IMR-90 (cell line): ENCODE results near the gene IQCE. TPM values are rescaled to one million over a fixed set of nuclear protein-coding genes. Genes with fewer than 3 reads are reported as not detected.

ENCODE experiments used
- ATAC-seq: fragments of 200-7000 bp; cut with Tn5 transposase; 2 replicates; pipeline ENCODE4 v1.9.1; 2020; ENCODE audit warnings: low read depth, mild to moderate bottlenecking, moderate library complexity
- BruUV-seq: library from RNA; stranded (reverse); fragments of 400-500 nt; replicated peaks from 2 replicates; lab custom pipeline; 2021; lab: Mats Ljungman, UMichigan
- CTCF ChIA-PET: fragments of 300-600 bp; formaldehyde crosslinking; extraction: SDS; loops from one replicate; lab custom pipeline; 2021; ENCODE audit warnings: antibody characterized with exemption; lab: Yijun Ruan, JAX
- POLR2A ChIA-PET: fragments of 300-600 bp; sonication (Branson Sonifier 250); formaldehyde crosslinking; loops from one replicate; lab custom pipeline; 2022; ENCODE audit warnings: antibody characterized with exemption; ENCODE audit not compliant: unreplicated experiment; lab: Charles Lee
- DNase-seq: peaks from one replicate; pipeline ENCODE4 v3.0.0; 2013
- H2AFZ ChIP-seq: replicated peaks from 2 replicates; pipeline ENCODE3; 2013; ENCODE audit warnings: low read length, mild to moderate bottlenecking; ENCODE audit not compliant: poor library complexity
- H2AK5ac ChIP-seq: 2 replicates; pipeline ENCODE4 v1.6.1; 2013; ENCODE audit warnings: low read depth, low read length, inconsistent platforms
- H2AK9ac ChIP-seq: replicated peaks from 2 replicates; pipeline ENCODE3; 2013; ENCODE audit warnings: mild to moderate bottlenecking, low read depth, low read length, moderate library complexity; ENCODE audit not compliant: poor library complexity
- H2BK120ac ChIP-seq: 2 replicates; pipeline ENCODE4 v1.6.1; 2013; ENCODE audit warnings: low read depth, low read length, inconsistent platforms
- H2BK15ac ChIP-seq: 3 replicates; pipeline ENCODE4 v1.6.1; 2013; ENCODE audit warnings: low read depth, low read length, inconsistent platforms
- H2BK20ac ChIP-seq: 2 replicates; pipeline ENCODE4 v1.6.1; 2013; ENCODE audit warnings: low read depth, mild to moderate bottlenecking, inconsistent platforms, low read length, moderate library complexity
- H2BK5ac ChIP-seq: 2 replicates; pipeline ENCODE4 v1.6.1; 2013; ENCODE audit warnings: mild to moderate bottlenecking, low read depth, low read length, inconsistent platforms; ENCODE audit not compliant: poor library complexity, severe bottlenecking
- H3K14ac ChIP-seq: replicated peaks from 2 replicates; pipeline ENCODE4 v1.6.1; 2013; ENCODE audit warnings: low read depth, low read length, inconsistent platforms
- H3K18ac ChIP-seq: 2 replicates; pipeline ENCODE4 v1.6.1; 2013; ENCODE audit warnings: low read depth, low read length, control low read depth
- H3K23ac ChIP-seq: 2 replicates; pipeline ENCODE4 v1.6.1; 2013; ENCODE audit warnings: low read depth, low read length, inconsistent platforms
- H3K27ac ChIP-seq: 2 replicates; pipeline ENCODE4 v1.5.1; 2013; ENCODE audit warnings: mild to moderate bottlenecking, control low read depth, low read length; ENCODE audit not compliant: insufficient read depth
- H3K27me3 ChIP-seq: 2 replicates; pipeline ENCODE4 v1.6.1; 2013; ENCODE audit warnings: low read length; ENCODE audit not compliant: control insufficient read depth, insufficient read depth
- H3K36me3 ChIP-seq: 2 replicates; pipeline ENCODE4 v1.6.1; 2013; ENCODE audit warnings: low read length, mixed read lengths; ENCODE audit not compliant: control insufficient read depth, insufficient read depth
- H3K4ac ChIP-seq: 2 replicates; pipeline ENCODE4 v1.6.1; 2013; ENCODE audit warnings: low read depth, low read length, inconsistent platforms
- H3K4me1 ChIP-seq: 2 replicates; pipeline ENCODE4 v1.6.1; 2013; ENCODE audit warnings: low read length, mixed read lengths; ENCODE audit not compliant: control insufficient read depth, insufficient read depth
- H3K4me2 ChIP-seq: 2 replicates; pipeline ENCODE4 v1.6.1; 2013; ENCODE audit warnings: low read depth, mild to moderate bottlenecking, control low read depth, low read length, moderate library complexity
- H3K4me3 ChIP-seq: 2 replicates; pipeline ENCODE4 v1.5.1; 2013; ENCODE audit warnings: low read depth, mild to moderate bottlenecking, control low read depth, low read length, moderate library complexity; ENCODE audit not compliant: insufficient read depth
- H3K56ac ChIP-seq: 2 replicates; pipeline ENCODE4 v1.6.1; 2013; ENCODE audit warnings: low read length, inconsistent platforms; ENCODE audit not compliant: insufficient read depth; ENCODE audit errors: extremely low read depth
- H3K79me1 ChIP-seq, 2 experiments: 2 replicates each; pipeline ENCODE4 v1.6.1; 2013; ENCODE audit warnings: low read length in 2 of 2, inconsistent platforms in 1 of 2, low read depth in 1 of 2
- H3K9ac ChIP-seq: 2 replicates; pipeline ENCODE4 v1.6.1; 2013; ENCODE audit warnings: low read depth, low read length, control low read depth
- H3K9me1 ChIP-seq: 2 replicates; pipeline ENCODE4 v1.6.1; 2013; ENCODE audit warnings: low read length, inconsistent platforms; ENCODE audit not compliant: insufficient read depth
- H3K9me3 ChIP-seq: 2 replicates; pipeline ENCODE4 v1.6.1; 2013; ENCODE audit warnings: low read length; ENCODE audit not compliant: control insufficient read depth, insufficient read depth
- H4K20me1 ChIP-seq: 2 replicates; pipeline ENCODE4 v1.6.1; 2013; ENCODE audit warnings: low read length, inconsistent platforms; ENCODE audit not compliant: insufficient read depth
- H4K5ac ChIP-seq: 2 replicates; pipeline ENCODE4 v1.6.1; 2013; ENCODE audit warnings: mild to moderate bottlenecking, low read depth, low read length, control low read depth
- H4K8ac ChIP-seq, 2 experiments: 2 replicates each; pipeline ENCODE4 v1.6.1; 2013; ENCODE audit warnings: low read depth in 2 of 2, low read length in 2 of 2, control low read depth in 1 of 2, inconsistent platforms in 1 of 2
- H4K91ac ChIP-seq: 2 replicates; pipeline ENCODE4 v1.6.1; 2013; ENCODE audit warnings: low read depth, low read length, inconsistent platforms; ENCODE audit not compliant: insufficient read depth
- BHLHE40 ChIP-seq: fragments of 150-350 bp; IDR thresholded peaks from 2 replicates; pipeline ENCODE4 v1.6.1; 2016; ENCODE audit warnings: mild to moderate bottlenecking, low read depth, low read length
- CEBPB ChIP-seq: IDR thresholded peaks from 2 replicates; pipeline ENCODE4 v1.6.1; 2012; ENCODE audit warnings: low read depth, low read length, improper control_type of control experiment
- CHD1 ChIP-seq: IDR thresholded peaks from 2 replicates; pipeline ENCODE4 v1.6.1; 2012; ENCODE audit warnings: low read depth, low read length, improper control_type of control experiment
- CTCF ChIP-seq: conservative IDR thresholded peaks from 2 replicates; pipeline ENCODE4 v1.5.1; 2012; ENCODE audit warnings: mild to moderate bottlenecking, low read depth, low read length, improper control_type of control experiment
- FOS ChIP-seq: fragments of 150-350 bp; IDR thresholded peaks from 2 replicates; pipeline ENCODE4 v1.6.1; 2016; ENCODE audit warnings: low read depth, low read length
- MAFK ChIP-seq: IDR thresholded peaks from 2 replicates; pipeline ENCODE4 v1.6.1; 2012; ENCODE audit warnings: low read depth, low read length, improper control_type of control experiment
- MXI1 ChIP-seq: IDR thresholded peaks from 2 replicates; pipeline ENCODE4 v1.6.1; 2012; ENCODE audit warnings: low read depth, mild to moderate bottlenecking, low read length, moderate library complexity, borderline replicate concordance
- NFE2L2 ChIP-seq: fragments of 150-350 bp; IDR thresholded peaks from 2 replicates; pipeline ENCODE4 v1.6.1; 2016; ENCODE audit warnings: low read depth, mild to moderate bottlenecking, low read length
- POLR2A ChIP-seq: IDR thresholded peaks from 2 replicates; pipeline ENCODE4 v1.6.1; 2012; ENCODE audit warnings: mild to moderate bottlenecking, low read depth, low read length
- RFX5 ChIP-seq: IDR thresholded peaks from 2 replicates; pipeline ENCODE4 v1.8.0; 2012; ENCODE audit warnings: low read depth, mild to moderate bottlenecking, low read length, moderate library complexity
- USF2 ChIP-seq: fragments of 150-350 bp; IDR thresholded peaks from 2 replicates; pipeline ENCODE4 v1.6.1; 2017; ENCODE audit warnings: mild to moderate bottlenecking, antibody characterized with exemption, low read length, low read depth
- WGBS, 2 experiments: methylation state at CpG; one replicate each; pipeline versions ENCODE4 v1.1.5 to v1.1.7; 2013; ENCODE audit warnings: missing lambda C conversion rate in 2 of 2; ENCODE audit not compliant: insufficient read length in 1 of 2; ENCODE audit errors: extremely low coverage in 2 of 2; 5-methylcytosine and 5-hydroxymethylcytosine counted together
- dilution Hi-C: fragments of 300-500 bp; cut with HindIII; formaldehyde crosslinking; loops from one replicate; pipeline ENCODE4 v1.14.3; 2018; ENCODE audit warnings: low sequenced_read_pairs; ENCODE audit not compliant: unreplicated experiment
- in situ Hi-C: fragments of 300-500 bp; cut with MboI; formaldehyde crosslinking; loops from 3 replicates; pipeline ENCODE4 v1.14.3; 2019; ENCODE audit warnings: low sequenced_read_pairs, inconsistent platforms, mixed read lengths
- intact Hi-C: fragments of 100-400 bp; cut with micrococcal nuclease; formaldehyde crosslinking; loops from 2 replicates; pipeline ENCODE4 v1.10.0; 2022
- polyA plus RNA-seq, 3 experiments: library from polyadenylated mRNA; depleted of rRNA; stranded (reverse); fragments of >200 nt; gene quantifications; 2 replicates each; pipeline ENCODE4 v1.2.3, GENCODE V29; 2012; ENCODE audit warnings: low replicate concordance in 1 of 3
- total RNA-seq: library from RNA; depleted of rRNA; stranded (reverse); fragments of >200 nt; gene quantifications from 2 replicates; pipeline ENCODE4 v1.2.3, GENCODE V29; 2012

Gene IQCE
- total and polyA plus RNA-seq, 2 of the 4 experiments (the other 2 are of a cell fraction) = 5.0 to 6.3 TPM

- Histone ChIP-seq H3K9me3 (no peaks in the 10 kb centered on the region), H3K18ac (no peak overlapping the region), H2BK15ac (no peak overlapping the region), H4K5ac (no peak overlapping the region), H4K8ac (no peak overlapping the region), H3K27ac (no peak overlapping the region), H2BK5ac (no peak overlapping the region), H2AFZ (peak overlapping the region; percentile 33), H2BK20ac (no peak overlapping the region), H3K9ac (no peak overlapping the region), H4K20me1 (no peaks in the 10 kb centered on the region; the same call in 1 of the 2 replicates), H3K4me2 (no peak overlapping the region), H3K36me3 (peaks cover 5% of the 10 kb centered on the region; the same call in 1 of the 2 replicates), H2BK120ac (no peak overlapping the region), H3K14ac (no peak overlapping the region), H3K79me1 (no peaks in the 10 kb centered on the region), H2AK5ac (no peak overlapping the region), H3K4ac (no peak overlapping the region), H3K9me1 (no peaks in the 10 kb centered on the region), H2AK9ac (no peak overlapping the region), H3K4me1 (peaks cover 7% of the 10 kb centered on the region; the same call in 1 of the 2 replicates), H3K4me3 (no peak overlapping the region), H3K23ac (no peak overlapping the region), H4K91ac (no peak overlapping the region), H3K27me3 (peaks cover 2% of the 10 kb centered on the region), H3K56ac (no peak overlapping the region)
- ATAC-seq (no peak), DNase-seq (no peak)
- ChIA-PET POLR2A (no interaction called here), CTCF (no interaction called here)
- BruUV-seq = no TSS peak
- 100% methylated on average over 4 of the region's 15 CpGs; no CpG with 5 or more reads in 1 of the 2 experiments for WGBS, 2 experiments
- in situ Hi-C loops = no loop called here
- dilution Hi-C loops = no loop called here
- intact Hi-C loops = no loop called here
- TF ChIP-seq CTCF = no peak
- no peak for TF ChIP-seq NFE2L2
- TF ChIP-seq POLR2A = no peak
- TF ChIP-seq CEBPB = no peak
- no peak for TF ChIP-seq BHLHE40
- TF ChIP-seq MXI1 = no peak
- no peak for TF ChIP-seq USF2
- TF ChIP-seq RFX5 = no peak
- no peak for TF ChIP-seq FOS
- no peak for TF ChIP-seq CHD1
- no peak for TF ChIP-seq MAFK
Measured at GRCh38 chr7:2612445-2613097, 53.8 kb downstream of the IQCE start.
